ENCODE measurements around the gene FBXL4.

FBXL4 gene

GRCh38 chr6:98864497-98864896, 83.2 kb downstream of the FBXL4 start:
- no peaks in the 10 kb centered on the region for H3K36me3 ChIP-seq (ENCODE audit: insufficient read depth, low read length)
- H3K79me2 ChIP-seq (ENCODE audit: insufficient read depth, low read length) = no peaks in the 10 kb centered on the region
- no peaks in the 10 kb centered on the region for H4K20me1 ChIP-seq (ENCODE audit: insufficient read depth, low read length, poor library complexity, severe bottlenecking)
- no peak overlapping the region for H3K4me2 ChIP-seq (ENCODE audit: low read depth, low read length, poor library complexity, severe bottlenecking)
- H3K4me3 ChIP-seq (ENCODE audit: low read length, poor library complexity, severe bottlenecking) = no peak overlapping the region
- TF ChIP-seq EZH2phosphoT487 (IDR thresholded peaks at IDR 0.05; ENCODE audit: borderline replicate concordance) (no peak), CTCF (conservative IDR thresholded peaks at IDR 0.05; ENCODE audit: low read length) (no peak)
- H3F3A ChIP-seq (ENCODE audit: low read depth) = no peaks in the 10 kb centered on the region
- H3K9me3 ChIP-seq (ENCODE audit: insufficient read depth, low read depth, low read length) = no peaks in the 10 kb centered on the region
- H3K9me2 ChIP-seq (replicated peaks; ENCODE audit: low read depth, low read length) = no peaks in the 10 kb centered on the region
- no peaks in the 10 kb centered on the region for H3K27me3 ChIP-seq (ENCODE audit: insufficient read depth, low read length, poor library complexity, severe bottlenecking)
- H3K4me1 ChIP-seq (ENCODE audit: insufficient read depth, low read length, poor library complexity, severe bottlenecking) = no peaks in the 10 kb centered on the region
- H2AFZ ChIP-seq (ENCODE audit: low read length) = no peak overlapping the region
- H3K9ac ChIP-seq (ENCODE audit: low read depth, low read length, poor library complexity, severe bottlenecking) = no peak overlapping the region

DNA sequence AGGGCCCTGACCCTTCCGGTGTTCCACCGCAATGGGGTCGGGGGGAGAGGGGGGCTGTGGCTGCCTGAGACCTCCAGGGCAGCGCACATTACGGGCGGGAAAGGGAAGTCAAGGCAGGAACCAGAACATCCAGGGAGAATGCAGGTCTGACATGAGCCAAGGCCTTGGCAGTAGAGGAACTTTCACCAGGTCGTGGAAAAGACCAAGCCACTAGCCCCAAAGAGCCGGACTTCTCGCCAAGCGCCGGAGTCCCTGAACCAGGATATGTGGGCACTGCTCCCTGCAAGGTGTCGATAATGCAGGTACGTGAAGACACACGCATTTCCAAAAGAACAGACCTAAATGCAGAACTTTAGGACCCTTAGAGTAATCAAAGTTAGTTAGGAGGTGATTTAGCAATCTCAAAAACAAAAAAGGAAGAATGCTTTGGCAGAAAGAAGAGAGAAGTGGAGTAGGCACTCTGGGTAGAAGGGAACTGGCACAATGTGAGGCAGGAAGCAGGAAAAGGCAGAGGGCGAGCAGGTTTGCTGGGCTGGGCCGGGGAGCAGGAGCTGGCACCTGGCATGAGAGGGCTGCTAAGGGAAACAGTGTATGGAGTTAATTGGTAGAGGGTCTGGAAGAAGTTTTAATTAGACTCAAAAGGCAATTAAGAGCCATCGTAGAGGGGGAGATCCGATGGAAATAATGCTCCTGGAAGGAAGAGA, 99.1 kb downstream of the FBXL4 start:
- H3K79me2 ChIP-seq (ENCODE audit: insufficient read depth, low read length) = no peaks in the 10 kb centered on the region
- no peak for TF ChIP-seq CTCF (conservative IDR thresholded peaks at IDR 0.05; ENCODE audit: low read length)
- TF ChIP-seq EZH2phosphoT487 (IDR thresholded peaks at IDR 0.05; ENCODE audit: borderline replicate concordance) = no peak
- H3K36me3 ChIP-seq (ENCODE audit: insufficient read depth, low read length) = no peaks in the 10 kb centered on the region
- H2AFZ ChIP-seq (ENCODE audit: low read length) = no peak overlapping the region
- no peak overlapping the region for H3K4me2 ChIP-seq (ENCODE audit: low read depth, low read length, poor library complexity, severe bottlenecking)
- H3K4me3 ChIP-seq (ENCODE audit: low read length, poor library complexity, severe bottlenecking) = no peak overlapping the region
- no peaks in the 10 kb centered on the region for H3K9me3 ChIP-seq (ENCODE audit: insufficient read depth, low read depth, low read length)
- H3K4me1 ChIP-seq (ENCODE audit: insufficient read depth, low read length, poor library complexity, severe bottlenecking) = no peaks in the 10 kb centered on the region
- H4K20me1 ChIP-seq (ENCODE audit: insufficient read depth, low read length, poor library complexity, severe bottlenecking) = no peaks in the 10 kb centered on the region
- H3K9ac ChIP-seq (ENCODE audit: low read depth, low read length, poor library complexity, severe bottlenecking) = no peak overlapping the region
- H3F3A ChIP-seq (ENCODE audit: low read depth) = no peaks in the 10 kb centered on the region
- H3K9me2 ChIP-seq (replicated peaks; ENCODE audit: low read depth, low read length) = no peaks in the 10 kb centered on the region
- no peaks in the 10 kb centered on the region for H3K27me3 ChIP-seq (ENCODE audit: insufficient read depth, low read length, poor library complexity, severe bottlenecking)

- H3K27me3 ChIP-seq (ENCODE audit: insufficient read depth, low read length, poor library complexity, severe bottlenecking) = no peaks in the 10 kb centered on the region
- no peaks in the 10 kb centered on the region for H3F3A ChIP-seq (ENCODE audit: low read depth)
- H3K9ac ChIP-seq (ENCODE audit: low read depth, low read length, poor library complexity, severe bottlenecking) = no peak overlapping the region
- no peaks in the 10 kb centered on the region for H4K20me1 ChIP-seq (ENCODE audit: insufficient read depth, low read length, poor library complexity, severe bottlenecking)
- TF ChIP-seq CTCF (conservative IDR thresholded peaks at IDR 0.05; ENCODE audit: low read length) (no peak), EZH2phosphoT487 (IDR thresholded peaks at IDR 0.05; ENCODE audit: borderline replicate concordance) (no peak)
- H3K9me2 ChIP-seq (replicated peaks; ENCODE audit: low read depth, low read length) = no peaks in the 10 kb centered on the region
- no peaks in the 10 kb centered on the region for H3K36me3 ChIP-seq (ENCODE audit: insufficient read depth, low read length)
- no peak overlapping the region for H3K4me2 ChIP-seq (ENCODE audit: low read depth, low read length, poor library complexity, severe bottlenecking)
- H3K4me1 ChIP-seq (ENCODE audit: insufficient read depth, low read length, poor library complexity, severe bottlenecking) = no peaks in the 10 kb centered on the region
- H2AFZ ChIP-seq (ENCODE audit: low read length) = no peak overlapping the region
- no peaks in the 10 kb centered on the region for H3K79me2 ChIP-seq (ENCODE audit: insufficient read depth, low read length)
- no peak overlapping the region for H3K4me3 ChIP-seq (ENCODE audit: low read length, poor library complexity, severe bottlenecking)
- no peaks in the 10 kb centered on the region for H3K9me3 ChIP-seq (ENCODE audit: insufficient read depth, low read depth, low read length)
These were observed 99.8 kb downstream of the FBXL4 start for GRCh38 chr6:98847779-98848538.
